Measurements from ENCODE around the gene PPP1R16B. TPM values are rescaled to one million over a fixed set of nuclear protein-coding genes. Genes with fewer than 3 reads are reported as not detected.

PPP1R16B gene
- total RNA-seq, 4 donors from 2014 or later: 0.99 to 6.7 (median 3.6) TPM

- H3K4me1 ChIP-seq: peaks cover 4 to 44% (median 25%) of the 10 kb centered on the region in 3 donors
- peak overlapping the region in 2 of 4 donors; percentile 35 to 51 for H3K27ac ChIP-seq
- 65 to 86% methylated on average over 2 to 6 of the region's 6 CpGs for WGBS, 2 donors
- intact Hi-C loops (cut with DNase I): no loop called here
- H3K27me3 ChIP-seq: peaks cover 0 to 14% (median 0%) of the 10 kb centered on the region in 4 donors
- DNase-seq: no peak
- no peak overlapping the region for H3K4me3 ChIP-seq
- no peaks in the 10 kb centered on the region for H3K9me3 ChIP-seq
- H3K36me3 ChIP-seq: no peaks in the 10 kb centered on the region
- TF ChIP-seq POLR2A (IDR thresholded peaks at IDR 0.05) (no peak), CTCF (IDR thresholded peaks at IDR 0.05) (no peak)
These were observed 23.2 kb downstream of the PPP1R16B start for GRCh38 chr20:38828514-38829295.

- H3K4me1 ChIP-seq: peaks cover 4 to 44% (median 25%) of the 10 kb centered on the region in 3 donors
- 78% methylated on average over 3 to 5 of the region's 7 CpGs for WGBS, 2 donors
- intact Hi-C loops (cut with DNase I): no loop called here
- H3K9me3 ChIP-seq: no peaks in the 10 kb centered on the region
- no peaks in the 10 kb centered on the region for H3K36me3 ChIP-seq
- TF ChIP-seq CTCF (IDR thresholded peaks at IDR 0.05) (no peak), POLR2A (IDR thresholded peaks at IDR 0.05) (no peak)
- H3K4me3 ChIP-seq: no peak overlapping the region
- H3K27me3 ChIP-seq: peaks cover 0 to 14% (median 0%) of the 10 kb centered on the region in 4 donors
- DNase-seq: no peak
- peak overlapping the region in 2 of 4 donors; percentile 35 to 51 for H3K27ac ChIP-seq
These were observed 23.9 kb downstream of the PPP1R16B start for GRCh38 chr20:38829296-38829875.

- no peaks in the 10 kb centered on the region for H3K9me3 ChIP-seq
- no peaks in the 10 kb centered on the region for H3K36me3 ChIP-seq
- WGBS, 2 donors: 67 to 79% methylated on average over 1 of the region's 1 CpG
- H3K4me1 ChIP-seq: peaks cover 4 to 44% (median 25%) of the 10 kb centered on the region in 3 donors
- no peak for TF ChIP-seq POLR2A (IDR thresholded peaks at IDR 0.05)
- TF ChIP-seq CTCF (IDR thresholded peaks at IDR 0.05): no peak
- H3K27ac ChIP-seq: no peak overlapping the region
- H3K27me3 ChIP-seq: peaks cover 0 to 4% (median 0%) of the 10 kb centered on the region in 4 donors
- no peak overlapping the region for H3K4me3 ChIP-seq
- no peak for DNase-seq
- intact Hi-C loops (cut with DNase I): no loop called here
These were observed 24.9 kb downstream of the PPP1R16B start for GRCh38 chr20:38830356-38830755.

GRCh38 chr20:38831049-38831691 is 25.7 kb downstream of the PPP1R16B start:
- intact Hi-C loops (cut with DNase I): no loop called here
- Histone ChIP-seq H3K4me1 (peaks cover 4 to 36% (median 25%) of the 10 kb centered on the region in 3 donors), H3K36me3 (no peaks in the 10 kb centered on the region), H3K9me3 (no peaks in the 10 kb centered on the region), H3K27ac (no peak overlapping the region), H3K4me3 (no peak overlapping the region), H3K27me3 (peaks cover 0 to 6% (median 0%) of the 10 kb centered on the region in 4 donors)
- DNase-seq: no peak
- TF ChIP-seq POLR2A (IDR thresholded peaks at IDR 0.05): no peak
- TF ChIP-seq CTCF (IDR thresholded peaks at IDR 0.05): no peak
- WGBS, 2 donors: 88 to 93% methylated on average over 8 to 9 of the region's 11 CpGs
